DOHH2 (cell line): ENCODE results near the gene GLI2.

Experiments used
- EZH2phosphoT487 ChIP-seq: fragments of 200-600 bp; sonication (generic); IDR thresholded peaks from 2 replicates; pipeline ENCODE4 v1.6.1; 2017; ENCODE audit warnings: borderline replicate concordance, mild to moderate bottlenecking, antibody characterized with exemption, low read length, moderate library complexity, mixed read lengths
- TF ChIP-seq, protein P1 (sequence below): fragments of 200-600 bp; sonication (generic); IDR thresholded peaks from one replicate; pipeline ENCODE4 v1.5.1; 2014; ENCODE audit warnings: antibody characterized with exemption, mild to moderate bottlenecking, low read depth, low read length; ENCODE audit not compliant: poor library complexity, severe bottlenecking

DNA sequence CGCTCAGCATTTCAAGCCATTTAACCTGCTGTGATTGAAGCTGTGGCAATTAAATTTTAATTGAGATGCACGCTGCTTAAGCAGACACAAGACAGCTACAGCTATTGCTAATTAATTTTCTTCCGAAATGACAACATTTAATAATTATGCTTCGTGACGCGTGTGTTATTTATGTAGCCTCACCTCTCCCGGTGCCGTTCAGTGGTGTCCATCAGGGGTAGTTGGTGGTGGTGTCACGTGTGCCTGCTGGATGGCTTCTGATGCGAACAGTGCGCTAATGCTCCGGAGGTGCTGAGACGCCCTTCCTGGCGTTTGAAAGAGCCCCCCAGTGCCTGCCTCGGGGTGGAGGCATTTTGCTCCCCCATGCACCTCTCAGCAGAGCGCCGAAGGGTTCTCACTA lies 39.5 kb downstream of the GLI2 start:
- TF ChIP-seq, protein P1, sequence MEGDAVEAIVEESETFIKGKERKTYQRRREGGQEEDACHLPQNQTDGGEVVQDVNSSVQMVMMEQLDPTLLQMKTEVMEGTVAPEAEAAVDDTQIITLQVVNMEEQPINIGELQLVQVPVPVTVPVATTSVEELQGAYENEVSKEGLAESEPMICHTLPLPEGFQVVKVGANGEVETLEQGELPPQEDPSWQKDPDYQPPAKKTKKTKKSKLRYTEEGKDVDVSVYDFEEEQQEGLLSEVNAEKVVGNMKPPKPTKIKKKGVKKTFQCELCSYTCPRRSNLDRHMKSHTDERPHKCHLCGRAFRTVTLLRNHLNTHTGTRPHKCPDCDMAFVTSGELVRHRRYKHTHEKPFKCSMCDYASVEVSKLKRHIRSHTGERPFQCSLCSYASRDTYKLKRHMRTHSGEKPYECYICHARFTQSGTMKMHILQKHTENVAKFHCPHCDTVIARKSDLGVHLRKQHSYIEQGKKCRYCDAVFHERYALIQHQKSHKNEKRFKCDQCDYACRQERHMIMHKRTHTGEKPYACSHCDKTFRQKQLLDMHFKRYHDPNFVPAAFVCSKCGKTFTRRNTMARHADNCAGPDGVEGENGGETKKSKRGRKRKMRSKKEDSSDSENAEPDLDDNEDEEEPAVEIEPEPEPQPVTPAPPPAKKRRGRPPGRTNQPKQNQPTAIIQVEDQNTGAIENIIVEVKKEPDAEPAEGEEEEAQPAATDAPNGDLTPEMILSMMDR: no peak
- TF ChIP-seq EZH2phosphoT487: no peak
